Esophagus squamous epithelium (tissue), 4 donors: ENCODE results near the gene CC2D1B.

Source experiments
- POLR2A ChIP-seq, 4 donors: fragments of 450-650 bp; IDR thresholded peaks; one replicate each; pipeline ENCODE4 v1.6.1; 2017; ENCODE audit warnings: antibody characterized with exemption in 4 of 4, mild to moderate bottlenecking in 4 of 4, moderate library complexity in 3 of 4
- TF ChIP-seq, protein P1 (sequence below), 6 experiments: fragments of 450-650 bp in 4 of 6; fragments of 200-600 bp in 2 of 6; sonication (generic) in 2 of 6; IDR thresholded peaks; one replicate each; pipeline ENCODE4 v1.5.1; 2016 to 2019; ENCODE audit warnings: antibody characterized with exemption in 6 of 6, mild to moderate bottlenecking in 4 of 6, moderate library complexity in 4 of 6

DNA sequence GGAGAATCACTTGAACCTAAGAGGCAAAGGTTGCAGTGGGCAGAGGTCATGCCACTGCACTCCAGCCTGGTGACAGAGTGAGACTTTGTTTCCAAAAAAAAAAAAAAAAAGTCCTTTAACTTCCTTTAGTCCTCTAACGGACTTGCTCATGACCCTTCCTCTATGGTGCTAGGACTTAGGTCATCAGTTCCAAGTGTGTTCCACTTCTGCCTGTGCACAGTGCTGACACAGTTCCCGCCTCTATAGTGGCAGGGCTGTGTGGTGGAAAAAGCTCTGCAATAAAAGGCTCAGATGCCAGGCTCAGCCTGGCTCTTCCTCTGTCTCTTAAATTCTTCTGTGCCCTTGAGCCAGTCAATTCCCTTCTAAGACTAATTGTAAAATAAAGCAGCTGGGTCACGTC, 22.0 kb downstream of the CC2D1B start:
- no peak for TF ChIP-seq POLR2A (IDR thresholded peaks at IDR 0.05)
- TF ChIP-seq, protein P1, sequence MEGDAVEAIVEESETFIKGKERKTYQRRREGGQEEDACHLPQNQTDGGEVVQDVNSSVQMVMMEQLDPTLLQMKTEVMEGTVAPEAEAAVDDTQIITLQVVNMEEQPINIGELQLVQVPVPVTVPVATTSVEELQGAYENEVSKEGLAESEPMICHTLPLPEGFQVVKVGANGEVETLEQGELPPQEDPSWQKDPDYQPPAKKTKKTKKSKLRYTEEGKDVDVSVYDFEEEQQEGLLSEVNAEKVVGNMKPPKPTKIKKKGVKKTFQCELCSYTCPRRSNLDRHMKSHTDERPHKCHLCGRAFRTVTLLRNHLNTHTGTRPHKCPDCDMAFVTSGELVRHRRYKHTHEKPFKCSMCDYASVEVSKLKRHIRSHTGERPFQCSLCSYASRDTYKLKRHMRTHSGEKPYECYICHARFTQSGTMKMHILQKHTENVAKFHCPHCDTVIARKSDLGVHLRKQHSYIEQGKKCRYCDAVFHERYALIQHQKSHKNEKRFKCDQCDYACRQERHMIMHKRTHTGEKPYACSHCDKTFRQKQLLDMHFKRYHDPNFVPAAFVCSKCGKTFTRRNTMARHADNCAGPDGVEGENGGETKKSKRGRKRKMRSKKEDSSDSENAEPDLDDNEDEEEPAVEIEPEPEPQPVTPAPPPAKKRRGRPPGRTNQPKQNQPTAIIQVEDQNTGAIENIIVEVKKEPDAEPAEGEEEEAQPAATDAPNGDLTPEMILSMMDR (IDR thresholded peaks at IDR 0.05), result no peak
